C4-2B (cell line): ENCODE results near the gene DEFB128.

ENCODE experiments used
- CTCF ChIP-seq: fragments of 450-650 bp; conservative IDR thresholded peaks from 2 replicates; pipeline ENCODE4 v1.5.1; 2017; ENCODE audit warnings: mild to moderate bottlenecking
- ZFX ChIP-seq: fragments of 450-650 bp; IDR thresholded peaks from 2 replicates; pipeline ENCODE4 v1.6.1; 2017

- no peak for TF ChIP-seq CTCF
- TF ChIP-seq ZFX = no peak
Observed at GRCh38 chr20:152131-152530, 37.4 kb downstream of the DEFB128 start.
